Activated CD4-positive, alpha-beta memory T cell treated with anti-CD3 and anti-CD28 coated beads, Interleukin-2, amount 10 ng/mL, durations not matched to agents 7 days and 5 days (primary cell): ENCODE results near the gene FOXP1. TPM values are rescaled to one million over a fixed set of nuclear protein-coding genes. Genes with fewer than 3 reads are reported as not detected.

Experiments
- CTCF ChIA-PET: fragments of 350-600 bp; sonication (Branson Sonifier 250); formaldehyde crosslinking; loops from one replicate; lab custom pipeline; 2021; ENCODE audit warnings: antibody characterized with exemption, inconsistent platforms; lab: Charles Lee
- POLR2A ChIA-PET: fragments of 350-600 bp; sonication (Branson Sonifier 250); formaldehyde crosslinking; loops from one replicate; lab custom pipeline; 2021; ENCODE audit warnings: antibody characterized with exemption; lab: Charles Lee
- DNase-seq: peaks from one replicate; pipeline ENCODE4 v3.0.0-alpha.2; 2020
- H3K27ac Mint-ChIP-seq: one replicate; pipeline ENCODE4 v1.8.0; 2021; ENCODE audit warnings: mild to moderate bottlenecking, mixed read lengths
- H3K27me3 Mint-ChIP-seq: one replicate; pipeline ENCODE4 v1.8.0; 2021; ENCODE audit warnings: mixed read lengths
- H3K36me3 Mint-ChIP-seq: one replicate; pipeline ENCODE4 v1.8.0; 2021; ENCODE audit warnings: low read depth, mixed read lengths
- H3K4me1 Mint-ChIP-seq: one replicate; pipeline ENCODE4 v1.8.0; 2021; ENCODE audit warnings: mixed read lengths
- H3K4me3 Mint-ChIP-seq: one replicate; pipeline ENCODE4 v1.8.0; 2021; ENCODE audit warnings: mild to moderate bottlenecking, mixed read lengths
- H3K9me3 Mint-ChIP-seq: one replicate; pipeline ENCODE4 v1.8.0; 2021; ENCODE audit warnings: mixed read lengths
- total RNA-seq, 2 experiments: library from RNA; stranded (reverse); gene quantifications; one replicate each; pipeline ENCODE4 v1.2.3, GENCODE V29; 2021

FOXP1 gene
- total RNA-seq, 2 experiments from 2014 or later: 71.3 to 76.9 TPM

DNA sequence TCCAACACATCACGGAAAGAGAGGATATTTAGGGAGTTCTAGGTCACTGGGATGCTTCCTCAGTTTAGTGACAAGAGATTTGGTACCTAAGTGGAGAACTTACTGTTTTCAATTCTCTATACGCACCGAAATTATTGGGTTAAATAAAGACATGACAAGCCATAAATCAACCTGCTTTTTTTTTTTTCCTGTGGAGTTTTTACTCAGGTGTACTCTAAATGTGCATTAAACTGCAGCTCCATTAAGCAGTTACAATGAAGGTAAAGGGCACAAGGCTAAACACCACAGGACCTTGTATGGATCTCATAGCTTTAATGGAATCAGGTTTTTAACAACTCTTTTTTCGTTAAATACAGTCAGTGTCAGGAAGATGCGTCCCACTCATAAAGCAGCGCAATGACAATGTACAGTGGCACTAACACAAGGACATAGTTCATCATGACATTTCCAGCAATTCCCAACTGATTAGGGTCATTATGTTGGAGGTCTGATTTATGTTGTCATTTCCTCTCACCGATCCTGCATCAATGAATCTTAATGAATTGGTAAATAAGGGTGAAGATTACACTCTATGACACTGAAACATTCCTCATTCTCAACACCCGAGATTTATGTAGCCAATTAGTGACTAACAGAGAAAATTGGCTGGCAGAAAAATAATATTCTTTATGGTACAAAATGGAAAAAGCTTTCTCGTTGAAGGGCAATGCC is 355.2 kb downstream of the FOXP1 start:
- peaks cover 28% of the 10 kb centered on the region for H3K27me3 Mint-ChIP-seq
- peaks cover 42% of the 10 kb centered on the region for H3K4me1 Mint-ChIP-seq
- no peak overlapping the region for H3K4me3 Mint-ChIP-seq
- POLR2A ChIA-PET: interaction anchor here (1.9 to 3.4 kb wide), 2 partner anchors 98 kb away, joined by 6 to 26 read pairs; no protein-coding TSS in a partner anchor
- CTCF ChIA-PET: interaction anchor here (0.9 to 1.0 kb wide), 2 partner anchors 9 to 100 kb away, joined by 3 to 4 read pairs; no protein-coding TSS in a partner anchor
- no peak for DNase-seq
- H3K9me3 Mint-ChIP-seq: no peaks in the 10 kb centered on the region
- H3K27ac Mint-ChIP-seq: no peak overlapping the region
- no peaks in the 10 kb centered on the region for H3K36me3 Mint-ChIP-seq

GRCh38 chr3:71227270-71227661 is 356.3 kb downstream of the FOXP1 start:
- peaks cover 31% of the 10 kb centered on the region for H3K27me3 Mint-ChIP-seq
- peak overlapping the region; percentile 90 for H3K27ac Mint-ChIP-seq
- CTCF ChIA-PET: no interaction called here
- DNase-seq: no peak
- no peaks in the 10 kb centered on the region for H3K36me3 Mint-ChIP-seq
- peak overlapping the region; percentile 78 for H3K4me3 Mint-ChIP-seq
- H3K4me1 Mint-ChIP-seq: peaks cover 38% of the 10 kb centered on the region
- POLR2A ChIA-PET: interaction anchor here (0.8 to 3.4 kb wide), 8 partner anchors 33 to 356 kb away, joined by 3 to 26 read pairs (median 4); partner anchors contain the start of gene FOXP1
- peaks cover 2% of the 10 kb centered on the region for H3K9me3 Mint-ChIP-seq

DNA sequence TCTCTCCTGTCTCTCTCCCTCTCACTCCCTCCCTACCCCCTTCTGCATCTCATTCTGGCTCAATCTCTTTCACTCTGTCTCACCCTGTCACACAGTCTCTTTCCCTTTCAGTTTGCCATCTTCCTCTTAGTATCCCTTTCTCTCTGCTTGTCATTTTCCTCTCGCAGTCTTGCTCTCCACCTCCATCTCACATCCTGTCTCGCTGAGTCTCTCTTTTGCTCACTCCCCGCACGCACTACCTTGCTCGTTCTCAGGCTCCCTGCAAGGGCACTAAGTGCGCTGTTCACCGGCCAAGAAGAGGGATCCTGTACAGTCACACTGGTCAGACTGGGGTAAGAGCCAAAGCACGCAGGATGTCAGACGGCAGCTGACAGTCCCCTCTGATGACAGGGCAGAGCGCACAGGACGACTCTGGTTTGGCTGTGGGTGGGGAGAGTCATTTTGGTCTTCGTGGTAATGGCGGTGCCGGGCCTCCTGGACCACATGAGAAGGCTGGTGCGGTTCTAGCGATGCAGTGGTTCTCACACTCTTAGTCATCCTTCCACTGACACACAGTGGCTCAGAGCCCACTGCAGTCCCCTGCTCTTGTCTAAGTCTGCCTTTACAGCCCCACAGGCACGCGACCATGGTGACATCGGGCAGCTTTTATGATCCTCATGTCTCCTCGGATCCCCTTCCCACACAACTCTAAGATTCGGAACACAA is 356.8 kb downstream of the FOXP1 start:
- Mint-ChIP-seq H3K9me3 (peaks cover 2% of the 10 kb centered on the region), H3K27me3 (peaks cover 31% of the 10 kb centered on the region), H3K4me3 (peak overlapping the region; percentile 78), H3K27ac (peak overlapping the region; percentile 90), H3K4me1 (peaks cover 33% of the 10 kb centered on the region), H3K36me3 (no peaks in the 10 kb centered on the region)
- ChIA-PET CTCF (no interaction called here), POLR2A (interaction anchor here (0.8 to 3.4 kb wide), 8 partner anchors 33 to 357 kb away, joined by 3 to 26 read pairs (median 4); partner anchors contain the start of gene FOXP1)
- peak; percentile 89 for DNase-seq

DNA sequence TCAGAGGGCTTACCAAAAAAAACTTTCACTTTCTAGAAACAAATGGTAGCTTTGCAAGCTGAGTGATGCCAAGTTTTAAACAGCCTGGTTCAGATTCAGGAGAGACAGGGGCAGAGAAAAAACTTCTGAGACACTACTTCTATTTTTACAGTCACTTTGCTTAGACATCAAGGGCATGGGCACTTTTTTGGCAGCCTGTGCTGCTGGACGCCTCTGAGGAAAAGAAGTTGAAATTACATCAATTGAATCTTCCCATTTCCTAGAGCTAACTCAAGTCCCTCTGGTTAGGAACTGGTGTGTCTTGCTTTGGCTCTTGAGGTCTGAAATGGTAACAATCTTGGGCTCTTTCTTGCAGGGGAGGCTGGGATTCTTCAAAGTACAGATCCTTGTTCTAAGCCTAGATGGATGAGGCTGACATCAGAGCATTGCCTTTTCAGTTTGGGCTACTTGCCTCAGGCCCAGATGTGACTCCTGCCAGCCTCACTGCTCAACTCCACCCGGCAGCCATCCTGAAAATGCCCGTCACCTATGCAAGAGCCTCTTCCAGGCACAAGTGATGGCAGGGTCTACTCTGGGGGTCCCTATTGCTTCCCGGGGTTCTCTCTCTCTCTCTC is 357.5 kb downstream of the FOXP1 start:
- DNase-seq: no peak
- CTCF ChIA-PET: interaction anchor here (1.2 kb wide), 1 partner anchor 163 kb away, joined by 3 read pairs; no protein-coding TSS in a partner anchor
- Mint-ChIP-seq H3K4me3 (peak overlapping the region; percentile 78), H3K27me3 (peaks cover 31% of the 10 kb centered on the region), H3K27ac (peak overlapping the region; percentile 90), H3K4me1 (peaks cover 35% of the 10 kb centered on the region), H3K9me3 (peaks cover 2% of the 10 kb centered on the region), H3K36me3 (no peaks in the 10 kb centered on the region)
- POLR2A ChIA-PET: interaction anchor here (1.3 to 3.4 kb wide), 5 partner anchors 75 to 357 kb away, joined by 4 to 26 read pairs (median 5); partner anchors contain the start of gene FOXP1

- no peak for DNase-seq
- Mint-ChIP-seq H3K4me3 (no peak overlapping the region), H3K27ac (no peak overlapping the region), H3K4me1 (peaks cover 38% of the 10 kb centered on the region), H3K36me3 (no peaks in the 10 kb centered on the region), H3K9me3 (peaks cover 2% of the 10 kb centered on the region), H3K27me3 (peaks cover 31% of the 10 kb centered on the region)
- ChIA-PET POLR2A (interaction anchor here (0.5 to 3.4 kb wide), 2 partner anchors 95 to 217 kb away, joined by 3 to 26 read pairs; no protein-coding TSS in a partner anchor), CTCF (interaction anchor here (1.2 kb wide), 1 partner anchor 162 kb away, joined by 3 read pairs; no protein-coding TSS in a partner anchor)
Observed at GRCh38 chr3:71225002-71225684, 358.4 kb downstream of the FOXP1 start.

- Mint-ChIP-seq H3K9me3 (peaks cover 5% of the 10 kb centered on the region), H3K36me3 (peaks cover 3% of the 10 kb centered on the region), H3K4me1 (peaks cover 9% of the 10 kb centered on the region), H3K27ac (no peak overlapping the region), H3K4me3 (no peak overlapping the region), H3K27me3 (peaks cover 14% of the 10 kb centered on the region)
- ChIA-PET CTCF (interaction anchor here (0.8 to 1.2 kb wide), 2 partner anchors 9 to 82 kb away, joined by 3 read pairs; no protein-coding TSS in a partner anchor), POLR2A (interaction anchor here (1.0 kb wide), 1 partner anchor 363 kb away, joined by 3 read pairs; no protein-coding TSS in a partner anchor)
- no peak for DNase-seq
Observed at GRCh38 chr3:71219744-71220638, 363.5 kb downstream of the FOXP1 start.

DNA sequence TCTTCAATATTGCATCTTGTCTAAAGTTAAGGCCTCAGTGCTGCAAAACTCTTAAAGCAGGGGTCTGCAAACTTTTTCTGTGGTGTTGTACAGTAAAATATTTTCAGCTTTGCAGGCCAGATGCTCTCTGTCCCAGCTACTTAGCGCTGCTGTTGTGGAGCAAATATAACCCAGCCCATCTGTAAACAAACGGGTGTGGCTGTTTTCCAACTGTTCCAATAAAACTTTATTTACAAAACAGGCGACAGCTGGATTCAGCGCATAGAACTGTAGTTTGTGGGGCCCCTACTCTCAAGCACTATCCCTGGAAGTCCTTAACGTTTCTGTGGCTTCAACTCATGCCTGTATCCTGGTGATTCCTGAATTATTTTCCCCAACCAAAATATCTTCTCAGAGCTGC is 365.0 kb downstream of the FOXP1 start:
- peaks cover 5% of the 10 kb centered on the region for H3K9me3 Mint-ChIP-seq
- ChIA-PET POLR2A (no interaction called here), CTCF (no interaction called here)
- H3K4me1 Mint-ChIP-seq: peaks cover 9% of the 10 kb centered on the region
- DNase-seq: no peak
- peaks cover 3% of the 10 kb centered on the region for H3K36me3 Mint-ChIP-seq
- H3K4me3 Mint-ChIP-seq: no peak overlapping the region
- H3K27ac Mint-ChIP-seq: no peak overlapping the region
- H3K27me3 Mint-ChIP-seq: peaks cover 3% of the 10 kb centered on the region

DNA sequence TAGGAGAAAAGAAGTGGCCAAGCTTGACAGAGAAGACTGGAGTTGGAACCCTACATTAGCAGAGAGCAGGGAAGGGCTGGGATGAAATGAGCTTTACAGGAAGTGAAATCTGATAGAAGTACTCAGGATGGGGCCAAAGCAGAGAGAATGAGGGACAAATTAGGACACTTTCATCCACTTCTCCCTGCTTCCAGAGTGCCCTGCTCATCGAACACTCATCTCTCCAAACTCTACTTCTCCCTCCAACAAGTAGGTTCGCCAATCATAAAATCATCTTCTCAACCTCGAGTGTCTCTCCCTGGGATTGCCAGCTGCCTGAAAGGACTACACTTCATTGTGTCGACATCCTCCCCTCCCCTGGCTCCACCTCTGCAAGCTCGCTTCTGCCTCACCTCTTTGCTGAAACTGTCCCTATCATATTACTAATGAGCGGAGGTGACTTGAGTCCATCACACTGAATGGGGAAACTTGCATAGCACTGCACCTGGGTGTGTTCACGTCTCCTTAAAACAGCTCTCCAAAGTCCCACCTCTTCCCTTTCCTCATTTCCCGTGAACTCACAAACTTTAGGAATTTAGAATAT is 365.8 kb downstream of the FOXP1 start:
- ChIA-PET CTCF (no interaction called here), POLR2A (no interaction called here)
- DNase-seq: no peak

DNA sequence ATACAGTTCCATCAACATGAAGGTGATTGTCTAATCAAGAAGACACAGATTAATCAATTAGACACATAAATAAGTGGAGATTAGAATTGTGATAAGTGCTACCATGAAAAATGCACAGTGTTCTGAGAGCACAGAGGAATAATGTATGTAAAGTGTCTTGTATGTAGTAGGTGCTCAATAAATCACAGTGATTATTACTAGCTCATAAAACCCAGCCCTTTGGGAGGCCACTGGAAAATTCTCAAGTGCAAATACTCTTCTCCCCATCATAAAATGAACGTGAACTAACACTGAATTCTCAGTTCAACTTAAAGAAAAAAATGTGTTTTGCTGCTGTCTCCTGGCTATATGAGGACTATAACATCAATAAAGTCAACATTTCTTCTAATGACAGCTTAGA is 368.2 kb downstream of the FOXP1 start:
- POLR2A ChIA-PET: no interaction called here
- Mint-ChIP-seq H3K4me3 (no peak overlapping the region), H3K4me1 (peaks cover 6% of the 10 kb centered on the region), H3K27ac (no peak overlapping the region), H3K9me3 (peaks cover 3% of the 10 kb centered on the region), H3K36me3 (peaks cover 3% of the 10 kb centered on the region), H3K27me3 (no peaks in the 10 kb centered on the region)
- DNase-seq: no peak
- CTCF ChIA-PET: no interaction called here

More for the DNA sequence above, 365.8 kb downstream of the FOXP1 start:
- H3K9me3 Mint-ChIP-seq: peaks cover 3% of the 10 kb centered on the region
- no peak overlapping the region for H3K27ac Mint-ChIP-seq
- H3K36me3 Mint-ChIP-seq: peaks cover 3% of the 10 kb centered on the region
- no peaks in the 10 kb centered on the region for H3K27me3 Mint-ChIP-seq
- peaks cover 9% of the 10 kb centered on the region for H3K4me1 Mint-ChIP-seq
- no peak overlapping the region for H3K4me3 Mint-ChIP-seq

DNA sequence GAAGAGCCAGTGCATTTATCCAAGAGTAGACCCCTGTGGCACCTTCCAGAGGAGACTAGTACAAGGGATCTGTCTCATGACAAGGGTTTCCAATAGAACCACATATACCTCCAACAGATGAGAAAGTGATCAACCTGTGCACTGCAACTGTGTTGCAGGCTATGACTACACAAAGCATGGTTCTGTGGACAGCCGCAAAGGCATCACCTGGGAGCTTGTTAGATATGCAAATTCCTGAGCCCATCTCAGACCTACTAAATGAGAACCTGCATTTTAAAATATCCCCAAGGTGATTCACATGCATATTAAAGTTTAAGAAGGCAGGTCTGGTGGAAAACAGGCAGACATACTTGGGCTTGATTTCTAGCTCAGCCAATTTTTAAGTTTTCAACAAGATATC is 368.7 kb downstream of the FOXP1 start:
- CTCF ChIA-PET: no interaction called here
- Mint-ChIP-seq H3K4me1 (peaks cover 2% of the 10 kb centered on the region), H3K27me3 (no peaks in the 10 kb centered on the region), H3K36me3 (peaks cover 2% of the 10 kb centered on the region), H3K27ac (no peak overlapping the region), H3K4me3 (no peak overlapping the region), H3K9me3 (peaks cover 3% of the 10 kb centered on the region)
- no peak for DNase-seq
- POLR2A ChIA-PET: no interaction called here

- peaks cover under 1% of the 10 kb centered on the region for H3K9me3 Mint-ChIP-seq
- no peaks in the 10 kb centered on the region for H3K4me1 Mint-ChIP-seq
- POLR2A ChIA-PET: no interaction called here
- no peaks in the 10 kb centered on the region for H3K36me3 Mint-ChIP-seq
- no peak overlapping the region for H3K27ac Mint-ChIP-seq
- no peaks in the 10 kb centered on the region for H3K27me3 Mint-ChIP-seq
- no peak for DNase-seq
- CTCF ChIA-PET: no interaction called here
- H3K4me3 Mint-ChIP-seq: no peak overlapping the region
Observed at GRCh38 chr3:71214016-71214415, 369.5 kb downstream of the FOXP1 start.
